Forelimb muscle (tissue), 1 donor: ENCODE measurements around the gene THOC6. TPM values are rescaled to one million over a fixed set of nuclear protein-coding genes. Genes with fewer than 3 reads are reported as not detected.

Experiments
- DNase-seq: peaks from one replicate; pipeline ENCODE4 v3.0.0-alpha.2; 2013; ENCODE audit warnings: low read depth
- polyA plus RNA-seq: library from polyadenylated mRNA; unstranded; fragments of 120-200 nt; gene quantifications from one replicate; pipeline ENCODE4 v1.2.1, GENCODE V29; 2013; ENCODE audit not compliant: insufficient read length

THOC6 gene
- polyA plus RNA-seq, 1 donor, result 18.4 TPM

GRCh38 chr16:3015865-3016521 is 7.8 kb upstream of the THOC6 start:
- no peak for DNase-seq

- DNase-seq, result no peak
Measured at GRCh38 chr16:3017344-3017743, 6.5 kb upstream of the THOC6 start.

- DNase-seq, result no peak
Measured at GRCh38 chr16:3017794-3018506, 5.9 kb upstream of the THOC6 start, which contains the start of gene CLDN6. CLDN6 (minus strand) TSS chr16:3018183; CDS start chr16:3016021, 2,162 bp downstream.

- DNase-seq, result no peak
Measured at GRCh38 chr16:3019594-3020246, 4.1 kb upstream of the THOC6 start.

- DNase-seq, result no peak
Measured at GRCh38 chr16:3020247-3020603, 3.6 kb upstream of the THOC6 start, which contains the start of gene TNFRSF12A. TNFRSF12A (plus strand) TSS chr16:3020368; CDS start chr16:3020398, 30 bp downstream.

- DNase-seq, result no peak
Measured at GRCh38 chr16:3020604-3021448, 3.0 kb upstream of the THOC6 start.

GRCh38 chr16:3021449-3022207 is 2.2 kb upstream of the THOC6 start:
- no peak for DNase-seq

GRCh38 chr16:3022208-3022683 is 1.6 kb upstream of the THOC6 start:
- peak; percentile 64 for DNase-seq

GRCh38 chr16:3022684-3023414 is 986 bp upstream of the THOC6 start:
- DNase-seq, result no peak

- DNase-seq, result no peak
Measured at GRCh38 chr16:3023415-3023668, 493 bp upstream of the THOC6 start.

GRCh38 chr16:3025032-3026002 is 1.5 kb downstream of the THOC6 start:
- DNase-seq, result no peak

- DNase-seq, result no peak
Measured at GRCh38 chr16:3026003-3026378, 2.2 kb downstream of the THOC6 start.

GRCh38 chr16:3026609-3027488 is 3.0 kb downstream of the THOC6 start:
- no peak for DNase-seq

GRCh38 chr16:3027489-3027795 is 3.6 kb downstream of the THOC6 start:
- no peak for DNase-seq

GRCh38 chr16:3027983-3028715 is 4.3 kb downstream of the THOC6 start:
- no peak for DNase-seq

- no peak for DNase-seq
Measured at GRCh38 chr16:3028716-3029319, 5.0 kb downstream of the THOC6 start.

GRCh38 chr16:3029491-3030221 is 5.8 kb downstream of the THOC6 start:
- no peak for DNase-seq
